Muscle of leg (tissue), 11 donors: ENCODE measurements around the gene LMO7. TPM values are rescaled to one million over a fixed set of nuclear protein-coding genes. Genes with fewer than 3 reads are reported as not detected.
"Not testable (repeated sequence)": the region's sequence is repeated elsewhere in the genome, so short reads cannot be mapped to it uniquely, and the experiment has no call there.

Experiments
- DNase-seq: peaks from one replicate; pipeline ENCODE4 v3.0.0; 2013
- H3K27ac ChIP-seq: one replicate; pipeline ENCODE4 v1.5.1; 2013; ENCODE audit warnings: mild to moderate bottlenecking, low read length, control low read depth
- H3K27me3 ChIP-seq: one replicate; pipeline ENCODE4 v1.6.1; 2013; ENCODE audit warnings: low read length; ENCODE audit not compliant: control insufficient read depth, insufficient read depth
- H3K36me3 ChIP-seq: one replicate; pipeline ENCODE4 v1.6.1; 2013; ENCODE audit warnings: low read length; ENCODE audit not compliant: control insufficient read depth, insufficient read depth
- H3K4me1 ChIP-seq: one replicate; pipeline ENCODE4 v1.6.1; 2013; ENCODE audit warnings: low read length; ENCODE audit not compliant: control insufficient read depth, insufficient read depth
- H3K4me3 ChIP-seq: one replicate; pipeline ENCODE4 v1.5.1; 2013; ENCODE audit warnings: low read length, control low read depth
- H3K9me3 ChIP-seq: replicated peaks from 2 replicates; pipeline ENCODE4 v1.6.1; 2013; ENCODE audit warnings: low read depth, low read length; ENCODE audit not compliant: control insufficient read depth
- WGBS: methylation state at CpG from one replicate; pipeline ENCODE4 v1.1.5; 2013; ENCODE audit warnings: missing lambda C conversion rate; ENCODE audit not compliant: insufficient coverage; 5-methylcytosine and 5-hydroxymethylcytosine counted together
- polyA plus RNA-seq, 8 donors: library from polyadenylated mRNA; unstranded; fragments of 120-200 nt; gene quantifications; one replicate each; pipeline versions ENCODE4 v1.2.1 to v1.2.3, GENCODE V29; 2013; ENCODE audit warnings: inconsistent platforms in 1 of 8, low replicate concordance in 1 of 8; ENCODE audit not compliant: insufficient read length in 8 of 8, insufficient read depth in 1 of 8
- total RNA-seq: library from RNA; stranded (reverse); fragments of 120-200 nt; gene quantifications from one replicate; pipeline ENCODE4 v1.2.4, GENCODE V29; 2013

LMO7 gene
- total and polyA plus RNA-seq, 9 donors, result 85.1 to 155 (median 116) TPM

DNA sequence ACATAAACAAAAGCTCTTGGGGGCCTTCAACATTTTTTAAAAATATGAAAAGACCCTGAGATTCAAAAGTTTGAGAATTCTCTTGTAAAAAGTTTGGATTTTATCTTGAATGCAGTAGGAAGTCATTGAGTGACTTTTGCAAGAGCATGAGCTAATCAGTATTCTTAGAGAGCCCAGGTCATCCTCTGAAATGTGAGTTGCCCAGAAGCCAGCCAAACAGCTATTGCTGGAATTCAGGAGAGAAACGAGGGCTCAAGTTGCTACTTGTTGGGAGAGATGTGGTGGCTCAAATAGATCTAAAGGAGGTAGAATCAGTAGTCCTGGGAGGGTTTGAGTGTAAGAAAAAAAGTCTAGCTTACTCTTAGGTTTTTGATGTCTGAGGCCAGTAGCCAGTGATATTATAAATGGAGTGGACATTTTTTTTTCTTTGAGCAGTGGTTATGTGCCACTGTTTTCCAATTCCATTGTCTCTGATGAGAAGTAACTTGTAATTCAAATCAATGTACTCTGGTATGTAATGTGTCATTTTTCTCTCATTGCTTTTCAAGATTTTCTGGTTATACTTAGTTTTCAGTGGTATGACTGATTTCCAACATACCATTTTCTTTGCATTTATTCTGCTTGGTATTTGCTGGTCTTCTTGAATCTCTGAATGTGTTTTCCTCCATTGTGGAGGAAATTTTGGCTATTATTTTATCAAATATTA is 30.7 kb downstream of the LMO7 start:
- no peak overlapping the region for H3K27ac ChIP-seq
- H3K27me3 ChIP-seq, result no peaks in the 10 kb centered on the region
- H3K9me3 ChIP-seq, result no peaks in the 10 kb centered on the region
- 54% methylated on average over 1 of the region's 1 CpG for WGBS
- H3K4me3 ChIP-seq, result no peak overlapping the region
- no peaks in the 10 kb centered on the region for H3K36me3 ChIP-seq
- DNase-seq, result peak; percentile 38
- no peaks in the 10 kb centered on the region for H3K4me1 ChIP-seq

DNA sequence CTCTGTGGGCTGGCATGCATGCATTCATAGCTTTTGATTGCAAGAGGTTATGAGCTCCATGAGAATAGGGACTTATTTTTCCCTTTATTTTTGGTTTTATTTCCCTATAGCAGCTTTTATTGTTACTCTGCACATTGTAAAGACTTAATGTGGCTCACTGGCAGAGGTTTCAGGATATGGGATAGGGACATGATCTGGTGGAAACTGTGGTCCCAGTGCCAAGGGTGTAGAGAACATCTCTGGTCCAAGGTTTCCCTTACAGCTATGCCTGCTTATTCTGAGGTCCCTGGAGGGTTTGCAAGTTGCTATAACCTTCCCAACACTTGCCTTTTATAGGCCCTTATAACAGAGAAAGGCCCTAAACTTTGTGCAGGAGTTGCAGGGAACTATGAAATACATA is 33.6 kb downstream of the LMO7 start:
- Histone ChIP-seq H3K27ac (no peak overlapping the region), H3K36me3 (no peaks in the 10 kb centered on the region), H3K4me3 (no peak overlapping the region)

DNA sequence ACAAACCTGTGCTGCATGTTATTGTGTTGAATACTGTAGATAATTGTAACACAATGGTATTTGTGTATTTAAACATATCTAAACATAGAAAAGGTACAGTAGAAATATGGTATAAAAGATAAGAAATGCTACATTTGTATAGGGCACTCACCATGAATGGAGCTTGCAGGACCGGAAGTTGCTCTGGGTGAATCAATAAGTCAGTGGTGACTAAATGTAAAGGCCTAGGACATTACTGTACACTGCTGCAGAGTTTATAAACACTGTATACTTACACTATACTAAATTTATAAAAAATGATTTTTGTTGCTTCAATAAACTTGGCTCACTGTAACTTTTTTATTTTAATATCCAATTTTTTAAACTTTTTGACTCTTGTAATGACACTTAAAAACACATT is 34.4 kb downstream of the LMO7 start:
- H3K27me3 ChIP-seq, result no peaks in the 10 kb centered on the region
- no peak overlapping the region for H3K27ac ChIP-seq
- no peak overlapping the region for H3K4me3 ChIP-seq
- H3K36me3 ChIP-seq, result no peaks in the 10 kb centered on the region
- WGBS, result no CpG with 5 or more reads among the region's 1 CpG
- DNase-seq, result no peak
- no peaks in the 10 kb centered on the region for H3K4me1 ChIP-seq
- H3K9me3 ChIP-seq, result no peaks in the 10 kb centered on the region

More for the DNA sequence above, 33.6 kb downstream of the LMO7 start:
- H3K9me3 ChIP-seq, result no peaks in the 10 kb centered on the region
- no peaks in the 10 kb centered on the region for H3K27me3 ChIP-seq
- no peaks in the 10 kb centered on the region for H3K4me1 ChIP-seq
- no peak for DNase-seq

DNA sequence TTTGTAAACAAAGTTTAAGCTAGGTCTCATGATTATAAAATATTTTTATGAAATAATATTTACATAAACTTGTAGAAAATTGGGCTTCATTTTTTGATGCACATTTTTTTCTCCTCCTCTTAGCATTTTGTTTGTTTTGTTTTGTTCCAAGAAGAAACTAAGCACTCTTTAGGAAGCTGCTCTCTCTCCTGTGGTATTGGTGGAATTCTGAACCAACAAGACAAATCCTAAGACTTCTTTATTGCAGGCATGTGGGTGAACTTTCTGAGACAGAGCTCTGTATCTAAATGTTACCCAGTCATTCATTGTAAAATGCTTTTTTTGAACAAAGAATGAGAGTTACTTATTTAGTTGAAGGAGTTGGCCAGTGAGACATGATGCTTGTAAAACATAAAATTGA is 39.3 kb downstream of the LMO7 start:
- no peaks in the 10 kb centered on the region for H3K4me1 ChIP-seq
- DNase-seq, result no peak
- H3K4me3 ChIP-seq, result no peak overlapping the region
- no peaks in the 10 kb centered on the region for H3K27me3 ChIP-seq
- H3K27ac ChIP-seq, result no peak overlapping the region
- H3K9me3 ChIP-seq, result no peaks in the 10 kb centered on the region
- H3K36me3 ChIP-seq, result no peaks in the 10 kb centered on the region

DNA sequence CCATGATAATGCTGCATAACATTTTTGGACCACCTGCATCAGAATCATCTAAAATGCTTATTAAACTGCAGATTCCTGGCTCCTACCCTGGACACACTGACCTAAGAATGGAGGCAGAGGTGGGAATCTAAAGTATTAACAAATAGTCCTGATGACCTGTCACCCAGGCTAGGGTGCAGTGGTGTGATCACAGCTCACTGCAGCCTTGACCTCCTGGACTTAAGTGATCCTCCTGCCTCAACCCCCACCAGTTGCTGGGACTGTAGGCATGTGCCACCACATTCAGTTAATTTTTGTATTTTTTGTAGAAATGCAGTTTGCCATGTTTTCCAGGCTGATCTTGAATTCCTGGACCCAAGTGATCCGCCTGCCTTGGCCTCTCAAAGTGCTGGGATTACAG is 43.3 kb downstream of the LMO7 start:
- Histone ChIP-seq H3K9me3 (no peaks in the 10 kb centered on the region), H3K4me3 (no peak overlapping the region), H3K27ac (no peak overlapping the region), H3K36me3 (no peaks in the 10 kb centered on the region), H3K27me3 (no peaks in the 10 kb centered on the region), H3K4me1 (no peaks in the 10 kb centered on the region)
- WGBS, result no CpG with 5 or more reads among the region's 1 CpG
- DNase-seq, result no peak

DNA sequence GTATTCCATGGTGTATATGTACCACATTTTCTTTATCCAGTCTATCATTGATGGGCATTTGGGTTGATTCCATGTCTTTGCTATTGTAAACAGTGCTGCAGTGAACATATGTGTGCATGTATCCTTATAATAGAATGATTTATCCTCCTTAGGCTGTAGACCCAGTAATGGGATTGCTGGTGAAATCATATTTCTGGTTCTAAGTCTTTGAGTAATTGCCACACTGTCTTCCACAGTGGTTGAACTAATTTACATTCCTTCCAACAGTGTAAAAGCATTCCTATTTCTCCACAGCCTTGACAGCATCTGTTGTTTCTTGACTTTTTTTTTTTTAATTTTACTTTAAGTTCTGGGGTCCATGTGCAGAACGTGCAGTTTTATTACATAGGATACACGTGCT is 44.1 kb downstream of the LMO7 start:
- H3K4me1 ChIP-seq, H3K4me3 ChIP-seq, H3K36me3 ChIP-seq, H3K27me3 ChIP-seq, H3K9me3 ChIP-seq, DNase-seq, H3K27ac ChIP-seq: not testable (repeated sequence)
- WGBS, result 71% methylated on average over 1 of the region's 2 CpGs

DNA sequence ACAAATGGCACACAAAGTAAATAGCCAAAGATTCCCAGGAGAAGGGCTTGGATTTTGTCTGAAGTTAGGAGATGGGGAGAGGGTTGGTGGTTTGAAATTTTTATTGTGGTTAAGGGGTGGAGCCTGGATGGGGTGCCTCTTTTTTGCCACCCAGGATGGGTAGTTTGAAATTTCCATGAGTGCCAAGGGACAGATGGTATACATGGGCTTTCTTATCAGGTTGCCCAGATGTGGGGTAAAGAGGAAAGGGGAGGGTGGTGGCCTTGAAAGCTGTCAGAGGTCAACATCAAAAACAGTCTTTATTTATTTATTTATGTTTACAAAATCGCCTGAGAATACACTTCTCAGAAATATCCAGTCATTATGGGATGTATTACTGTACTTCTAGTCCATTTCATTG is 46.2 kb downstream of the LMO7 start:
- Histone ChIP-seq H3K4me1 (no peaks in the 10 kb centered on the region), H3K9me3 (no peaks in the 10 kb centered on the region), H3K4me3 (no peak overlapping the region), H3K27me3 (no peaks in the 10 kb centered on the region), H3K36me3 (no peaks in the 10 kb centered on the region), H3K27ac (no peak overlapping the region)
- DNase-seq, result no peak
- no CpG with 5 or more reads among the region's 1 CpG for WGBS

DNA sequence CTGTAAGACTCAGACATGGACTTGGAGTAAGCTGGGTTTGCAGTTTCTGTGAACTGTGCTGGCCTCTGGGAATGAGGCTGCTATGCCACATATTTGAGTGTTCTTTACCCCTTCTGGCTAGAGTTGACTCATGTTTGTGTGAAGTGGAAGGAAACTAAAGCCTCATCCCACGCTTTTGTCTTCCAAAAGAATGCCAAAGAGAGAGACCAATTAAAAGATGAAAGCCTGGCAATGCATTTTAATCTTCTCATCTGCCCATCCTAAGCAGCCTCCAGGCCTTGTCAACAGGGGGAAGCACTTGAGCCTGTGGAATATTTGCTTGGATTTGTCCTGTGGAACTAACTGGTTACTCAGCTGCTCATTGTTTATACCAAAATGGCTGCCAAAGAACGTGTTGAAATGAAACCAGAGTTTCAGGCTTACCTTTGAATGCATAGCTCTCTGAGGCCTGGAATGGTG is 49.1 kb downstream of the LMO7 start:
- no peaks in the 10 kb centered on the region for H3K9me3 ChIP-seq
- DNase-seq, result no peak
- H3K27ac ChIP-seq, result no peak overlapping the region
- 13% methylated on average over 1 of the region's 2 CpGs for WGBS
- no peaks in the 10 kb centered on the region for H3K36me3 ChIP-seq
- H3K4me1 ChIP-seq, result no peaks in the 10 kb centered on the region
- no peaks in the 10 kb centered on the region for H3K27me3 ChIP-seq
- no peak overlapping the region for H3K4me3 ChIP-seq

DNA sequence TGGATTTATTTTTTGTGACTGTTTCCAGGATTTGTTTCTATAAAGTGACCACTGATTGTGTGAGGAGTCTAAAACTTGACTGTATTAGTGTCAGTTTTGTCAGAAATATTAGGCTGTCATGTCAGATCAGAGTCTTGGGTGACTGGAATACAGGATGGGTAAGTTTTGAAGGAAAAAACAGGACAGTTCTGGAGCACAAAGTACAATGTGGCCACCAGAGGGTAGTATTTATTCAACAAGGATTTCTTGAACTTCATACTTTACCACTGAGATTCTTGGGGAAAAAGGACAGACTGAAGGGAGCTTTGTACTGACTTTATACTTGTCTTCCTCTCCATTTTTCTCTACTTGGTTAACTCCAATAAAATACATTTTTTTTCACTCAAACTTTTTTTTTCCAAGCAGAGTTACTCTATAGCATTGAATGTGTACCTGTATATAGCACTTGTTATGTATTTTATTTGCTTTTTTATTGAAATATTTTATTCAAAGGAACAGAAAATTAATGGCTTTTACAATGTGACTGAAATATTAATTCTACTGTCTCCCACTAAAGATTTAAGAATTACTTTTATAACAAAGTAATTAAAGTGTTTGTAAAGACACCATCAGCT is 51.1 kb downstream of the LMO7 start:
- Histone ChIP-seq H3K27ac (no peak overlapping the region), H3K36me3 (no peaks in the 10 kb centered on the region), H3K4me1 (no peaks in the 10 kb centered on the region), H3K9me3 (no peaks in the 10 kb centered on the region), H3K27me3 (no peaks in the 10 kb centered on the region), H3K4me3 (no peak overlapping the region)
- DNase-seq, result peak; percentile 54

DNA sequence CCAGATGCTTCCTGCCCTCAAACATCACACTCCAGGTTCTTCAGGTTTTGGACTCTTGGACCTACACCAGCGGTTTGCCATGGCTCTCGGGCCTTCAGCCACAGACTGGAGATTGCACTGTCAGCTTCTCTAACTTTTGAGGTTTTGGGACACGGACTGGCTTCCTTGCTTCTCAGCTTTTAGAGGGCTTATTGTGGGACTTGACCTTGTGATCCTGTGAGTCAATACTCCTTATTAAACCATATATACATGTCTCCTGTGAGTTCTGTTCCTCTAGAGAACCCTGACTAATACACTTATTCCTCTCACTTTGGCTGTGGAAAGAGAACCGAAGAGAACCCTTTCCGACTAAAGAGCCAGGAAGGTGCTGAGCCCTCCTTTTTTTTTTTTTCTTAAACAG is 53.6 kb downstream of the LMO7 start:
- H3K4me3 ChIP-seq, result no peak overlapping the region
- H3K27ac ChIP-seq, result no peak overlapping the region
- no peak for DNase-seq
- no peaks in the 10 kb centered on the region for H3K36me3 ChIP-seq
- H3K4me1 ChIP-seq, result no peaks in the 10 kb centered on the region
- H3K9me3 ChIP-seq, result no peaks in the 10 kb centered on the region
- H3K27me3 ChIP-seq, result no peaks in the 10 kb centered on the region
- 83% methylated on average over 1 of the region's 5 CpGs for WGBS

DNA sequence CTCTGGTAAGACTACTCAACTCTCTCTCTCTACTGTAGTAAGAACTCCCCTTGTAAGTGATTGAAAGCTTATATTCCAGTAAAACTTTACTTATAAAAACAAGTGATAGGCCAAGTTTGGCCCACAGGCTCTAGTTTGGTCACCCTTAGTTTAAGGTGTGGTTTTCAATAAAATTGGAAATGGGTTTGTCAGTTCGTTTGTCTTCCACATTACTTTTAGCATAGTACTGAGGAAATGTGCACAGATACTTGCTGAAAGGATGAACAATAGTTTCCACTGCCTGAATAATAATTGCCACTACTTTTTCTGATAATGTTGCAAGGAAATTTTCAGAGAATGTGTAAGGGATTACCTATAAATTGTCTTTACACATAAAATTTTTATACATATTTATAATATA is 54.5 kb downstream of the LMO7 start:
- Histone ChIP-seq H3K27me3 (no peaks in the 10 kb centered on the region), H3K4me1 (no peaks in the 10 kb centered on the region), H3K9me3 (no peaks in the 10 kb centered on the region), H3K4me3 (no peak overlapping the region), H3K27ac (no peak overlapping the region), H3K36me3 (no peaks in the 10 kb centered on the region)
- DNase-seq, result no peak
- WGBS, result no CpG with 5 or more reads among the region's 1 CpG
